NCI-H146 (cell line): Measurements from ENCODE around the gene TMEM59L.

ENCODE experiments used
- DNase-seq: peaks from one replicate; lab custom pipeline; 2025; lab: John Stamatoyannopoulos, UW

Gene TMEM59L

GRCh38 chr19:18608805-18609716, 3.6 kb upstream of the TMEM59L start:
- no peak for DNase-seq

- DNase-seq, result no peak
Observed at GRCh38 chr19:18609717-18610051, 3.0 kb upstream of the TMEM59L start.

- no peak for DNase-seq
Observed at GRCh38 chr19:18610245-18610555, 2.5 kb upstream of the TMEM59L start.

- no peak for DNase-seq
Observed at GRCh38 chr19:18610556-18611326, 1.9 kb upstream of the TMEM59L start.

- DNase-seq, result no peak
Observed at GRCh38 chr19:18611327-18612050, 1.2 kb upstream of the TMEM59L start.

- no peak for DNase-seq
Observed at GRCh38 chr19:18612051-18612771, 459 bp upstream of the TMEM59L start.

GRCh38 chr19:18613589-18614234, 1.0 kb downstream of the TMEM59L start:
- DNase-seq, result no peak

- DNase-seq, result no peak
Observed at GRCh38 chr19:18616023-18616422, 3.4 kb downstream of the TMEM59L start.

- no peak for DNase-seq
Observed at GRCh38 chr19:18617562-18617961, 4.9 kb downstream of the TMEM59L start.

- DNase-seq, result no peak
Observed at GRCh38 chr19:18618236-18618635, 5.6 kb downstream of the TMEM59L start.

- no peak for DNase-seq
Observed at GRCh38 chr19:18620311-18620710, 7.6 kb downstream of the TMEM59L start.

GRCh38 chr19:18620902-18621301, 8.2 kb downstream of the TMEM59L start:
- peak; percentile 31 for DNase-seq

GRCh38 chr19:18626906-18627305, 14.2 kb downstream of the TMEM59L start:
- DNase-seq, result no peak

GRCh38 chr19:18629166-18630088, 16.8 kb downstream of the TMEM59L start:
- DNase-seq, result peak; percentile 35

GRCh38 chr19:18633321-18633720, 20.7 kb downstream of the TMEM59L start:
- DNase-seq, result peak; percentile 53

GRCh38 chr19:18634612-18635297, 22.1 kb downstream of the TMEM59L start:
- DNase-seq, result peak; percentile 82

- DNase-seq, result no peak
Observed at GRCh38 chr19:18635831-18636182, 23.1 kb downstream of the TMEM59L start.

- peak; percentile 100 for DNase-seq
Observed at GRCh38 chr19:18636183-18636968, 23.7 kb downstream of the TMEM59L start.
